GM12874 (cell line): ENCODE data around the gene FAR2.

Experiments
- CTCF ChIP-seq: IDR thresholded peaks from 2 replicates; pipeline ENCODE4 v1.5.1; 2011; ENCODE audit warnings: low read depth, mild to moderate bottlenecking, control low read depth, low read length, moderate library complexity; ENCODE audit not compliant: insufficient read depth

FAR2 gene

GRCh38 chr12:29225834-29226233, 76.8 kb downstream of the FAR2 start:
- TF ChIP-seq CTCF: no peak

DNA sequence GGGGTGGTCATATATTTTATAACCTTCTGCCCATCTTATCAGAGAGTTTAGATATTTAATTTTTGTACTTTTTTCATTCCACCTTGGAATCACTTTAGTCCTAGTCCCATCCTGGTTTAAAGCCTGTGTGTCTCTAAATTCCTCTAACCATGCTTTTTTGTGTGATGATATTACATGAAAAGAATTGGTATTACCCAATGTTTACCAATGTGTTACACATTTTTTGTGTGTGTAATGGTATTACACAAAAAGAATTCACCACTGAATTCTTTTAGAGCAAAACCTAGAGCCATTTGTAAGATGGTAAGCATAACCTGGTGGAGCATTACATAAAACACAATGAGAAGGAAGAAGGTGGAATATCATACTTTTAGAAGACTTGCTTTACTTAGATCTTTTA, 77.5 kb downstream of the FAR2 start:
- no peak for TF ChIP-seq CTCF

DNA sequence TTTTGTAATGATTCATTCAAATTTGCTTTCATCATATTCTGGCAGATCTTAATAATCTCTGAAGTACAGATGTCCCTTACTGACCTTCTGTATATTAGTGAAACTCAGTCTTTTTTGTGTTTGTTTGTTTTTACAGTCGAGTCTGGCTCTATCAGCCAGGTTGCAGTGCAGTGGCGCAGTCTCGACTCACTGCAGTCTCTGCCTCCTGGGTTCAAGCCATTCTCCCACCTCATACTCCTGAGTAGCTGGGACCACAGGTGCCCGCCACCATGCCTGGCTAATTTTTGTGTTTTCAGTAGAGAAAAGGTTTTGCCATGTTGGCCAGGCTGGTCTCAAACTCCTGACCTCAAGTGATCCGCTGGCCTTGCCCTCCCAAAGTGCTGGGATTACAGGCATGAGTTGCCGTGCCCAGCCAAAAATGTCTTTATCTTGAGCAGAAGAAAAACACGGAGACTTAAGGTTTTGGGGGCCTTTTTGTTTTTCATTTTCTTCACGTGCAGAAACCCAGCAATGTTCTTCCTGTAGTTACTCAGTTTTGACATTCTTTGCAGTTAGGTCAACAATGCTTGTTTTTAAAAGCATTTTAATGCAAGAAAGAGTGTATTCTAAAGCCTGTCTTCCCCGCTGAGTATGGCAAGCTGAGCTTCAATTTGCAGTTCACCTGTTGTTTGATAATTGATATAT, 79.5 kb downstream of the FAR2 start:
- TF ChIP-seq CTCF: no peak

GRCh38 chr12:29229158-29229505, 80.1 kb downstream of the FAR2 start:
- TF ChIP-seq CTCF: no peak

- TF ChIP-seq CTCF: no peak
Observed at GRCh38 chr12:29229937-29230336, 80.9 kb downstream of the FAR2 start.

DNA sequence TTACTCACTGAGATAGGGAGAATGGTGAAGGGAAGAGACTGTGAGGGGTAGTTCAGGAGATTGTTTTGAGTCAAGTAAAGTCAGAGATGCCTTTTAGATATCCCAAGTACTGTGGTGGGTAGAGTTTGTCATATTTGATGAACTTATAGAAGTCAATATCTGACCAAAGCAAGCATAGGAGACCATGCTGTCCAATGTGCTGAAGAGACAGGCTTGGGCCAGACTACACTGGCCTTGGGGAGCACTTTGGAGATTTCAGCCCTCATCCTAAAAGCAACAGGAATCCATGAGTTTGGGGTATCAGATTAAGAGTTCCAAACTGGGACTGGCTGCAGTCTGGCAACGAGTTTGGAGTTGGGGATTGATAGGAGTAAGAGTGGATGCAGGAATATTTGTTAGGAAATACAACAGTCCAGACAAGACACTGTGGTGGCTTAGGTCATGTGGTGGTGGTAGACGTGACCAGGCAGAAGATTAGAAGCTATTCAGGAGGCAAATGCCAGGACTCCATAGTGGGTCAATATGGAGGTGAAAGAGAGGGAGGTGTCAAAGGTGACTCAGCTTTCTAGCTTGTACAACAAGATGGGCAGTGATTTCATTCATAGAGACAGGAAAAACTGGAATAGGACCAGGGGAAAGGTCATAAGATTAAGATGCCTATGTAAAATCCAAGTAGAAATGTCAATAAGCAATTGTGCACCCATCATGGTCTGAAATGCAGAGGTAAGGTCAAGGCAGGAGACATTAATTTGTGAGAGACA, 81.9 kb downstream of the FAR2 start:
- no peak for TF ChIP-seq CTCF

- no peak for TF ChIP-seq CTCF
Observed at GRCh38 chr12:29232086-29232485, 83.0 kb downstream of the FAR2 start.
